Right ventricle myocardium superior (tissue), 1 donor: ENCODE results near the gene SECISBP2L. TPM values are rescaled to one million over a fixed set of nuclear protein-coding genes. Genes with fewer than 3 reads are reported as not detected.
"Not testable (repeated sequence)": the region's sequence is repeated elsewhere in the genome, so short reads cannot be mapped to it uniquely, and the experiment has no call there.

ENCODE experiments used
- ATAC-seq: fragments of 200-7000 bp; cut with Tn5 transposase; one replicate; pipeline ENCODE4 v1.9.1; 2020; ENCODE audit warnings: mild to moderate bottlenecking; ENCODE audit not compliant: poor library complexity
- DNase-seq: peaks from one replicate; pipeline ENCODE4 v3.0.0-alpha.2; 2020
- intact Hi-C: fragments of 100-400 bp; cut with DNase I; formaldehyde crosslinking; loops from one replicate; pipeline ENCODE4 v1.11.2; 2022
- long read RNA-seq: library from polyadenylated mRNA; unstranded; transcript quantifications from one replicate; pipeline ENCODE4 v2.0.0, GENCODE V29; 2021
- total RNA-seq: library from RNA; stranded (reverse); fragmentation: NEBNext Ultra II Directional; extraction: Animal tissue kit (Norgen Biotek cat#: 25700); gene quantifications from one replicate; pipeline ENCODE4 v1.2.1, GENCODE V29; 2021
- donor health status: DM: no; HTN: yes; CAD: no; lungs with severe emphysema.

The SECISBP2L gene, protein sequence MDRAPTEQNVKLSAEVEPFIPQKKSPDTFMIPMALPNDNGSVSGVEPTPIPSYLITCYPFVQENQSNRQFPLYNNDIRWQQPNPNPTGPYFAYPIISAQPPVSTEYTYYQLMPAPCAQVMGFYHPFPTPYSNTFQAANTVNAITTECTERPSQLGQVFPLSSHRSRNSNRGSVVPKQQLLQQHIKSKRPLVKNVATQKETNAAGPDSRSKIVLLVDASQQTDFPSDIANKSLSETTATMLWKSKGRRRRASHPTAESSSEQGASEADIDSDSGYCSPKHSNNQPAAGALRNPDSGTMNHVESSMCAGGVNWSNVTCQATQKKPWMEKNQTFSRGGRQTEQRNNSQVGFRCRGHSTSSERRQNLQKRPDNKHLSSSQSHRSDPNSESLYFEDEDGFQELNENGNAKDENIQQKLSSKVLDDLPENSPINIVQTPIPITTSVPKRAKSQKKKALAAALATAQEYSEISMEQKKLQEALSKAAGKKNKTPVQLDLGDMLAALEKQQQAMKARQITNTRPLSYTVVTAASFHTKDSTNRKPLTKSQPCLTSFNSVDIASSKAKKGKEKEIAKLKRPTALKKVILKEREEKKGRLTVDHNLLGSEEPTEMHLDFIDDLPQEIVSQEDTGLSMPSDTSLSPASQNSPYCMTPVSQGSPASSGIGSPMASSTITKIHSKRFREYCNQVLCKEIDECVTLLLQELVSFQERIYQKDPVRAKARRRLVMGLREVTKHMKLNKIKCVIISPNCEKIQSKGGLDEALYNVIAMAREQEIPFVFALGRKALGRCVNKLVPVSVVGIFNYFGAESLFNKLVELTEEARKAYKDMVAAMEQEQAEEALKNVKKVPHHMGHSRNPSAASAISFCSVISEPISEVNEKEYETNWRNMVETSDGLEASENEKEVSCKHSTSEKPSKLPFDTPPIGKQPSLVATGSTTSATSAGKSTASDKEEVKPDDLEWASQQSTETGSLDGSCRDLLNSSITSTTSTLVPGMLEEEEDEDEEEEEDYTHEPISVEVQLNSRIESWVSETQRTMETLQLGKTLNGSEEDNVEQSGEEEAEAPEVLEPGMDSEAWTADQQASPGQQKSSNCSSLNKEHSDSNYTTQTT
- total RNA-seq, result 34.2 TPM
- long read RNA-seq, full-length matches to known transcripts, result 2 of 5 reads
- long read RNA-seq, partial matches to known transcripts, result 2 of 5 reads
- long read RNA-seq, other reads (novel, unspliced or antisense), result 1 of 5 reads

DNA sequence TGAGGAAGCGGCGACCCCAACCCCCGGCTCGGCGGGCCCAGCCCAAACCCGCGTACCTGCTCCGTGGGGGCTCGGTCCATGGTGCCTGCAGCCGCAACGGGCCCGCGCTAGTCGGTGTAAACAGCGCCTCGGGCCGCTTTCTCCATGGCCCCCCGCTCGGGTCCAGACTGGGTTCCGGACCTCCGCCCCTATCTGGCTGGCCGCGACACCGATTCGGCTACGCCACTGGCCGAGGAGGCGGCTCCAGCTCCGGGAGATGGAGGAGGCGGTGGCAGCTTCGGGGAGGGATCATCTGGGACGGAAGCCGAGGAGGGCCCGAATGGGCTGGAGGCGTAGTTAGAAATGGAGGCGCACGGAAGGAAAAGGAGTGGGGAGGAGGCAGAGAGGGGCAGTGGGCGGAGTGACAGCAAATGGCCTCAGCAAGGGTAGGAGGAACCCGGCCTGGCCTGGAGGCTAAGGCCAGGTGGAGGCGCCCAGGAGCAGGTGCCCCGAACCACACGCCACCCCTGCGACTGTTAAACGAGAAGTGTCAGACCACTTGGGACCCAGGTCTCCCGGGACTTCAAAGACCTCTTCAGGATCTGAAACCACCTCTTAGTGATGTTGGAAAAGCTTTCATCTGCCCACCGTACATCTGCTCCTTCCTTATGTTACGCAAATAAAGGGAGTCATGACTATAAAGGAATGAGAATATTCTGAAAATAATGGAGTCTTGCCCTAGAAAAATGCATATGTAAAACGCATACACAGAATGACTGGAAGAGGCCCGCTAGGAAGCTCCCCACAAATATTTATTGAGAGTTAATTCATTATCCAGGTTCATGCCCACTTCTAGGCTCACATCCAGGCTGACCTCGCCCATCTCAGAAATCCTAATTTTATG, at the start of gene SECISBP2L:
SECISBP2L (minus strand) TSS at position 227 of the 883 bp plus-strand sequence; CDS start at position 80, 147 bp downstream.
- peak; percentile 98 for ATAC-seq
- intact Hi-C loops, result no loop called here

DNA sequence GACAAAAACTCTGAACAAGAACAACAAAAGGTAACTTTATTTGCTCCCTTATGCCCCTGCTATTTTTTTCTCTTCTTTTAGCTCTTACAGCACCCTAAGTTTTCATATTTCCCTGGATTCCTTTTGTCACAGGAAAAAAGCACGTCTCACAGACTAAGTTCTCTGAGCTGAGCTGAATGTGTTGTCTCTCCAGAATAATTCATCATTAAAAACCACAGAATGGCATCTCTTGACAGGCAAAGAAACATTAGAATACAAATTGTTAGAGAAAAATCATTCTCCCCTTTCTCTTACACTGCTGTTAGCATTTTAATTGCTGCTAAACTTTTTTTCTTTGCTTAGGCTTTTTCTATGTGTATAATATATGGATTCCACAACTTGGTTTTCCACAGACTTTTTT, 48.7 kb upstream of the SECISBP2L start:
- no peak for ATAC-seq
- intact Hi-C loops, result no loop called here
- DNase-seq, result no peak

More for the DNA sequence above, at the start of gene SECISBP2L:
- DNase-seq, result peak; percentile 96

DNA sequence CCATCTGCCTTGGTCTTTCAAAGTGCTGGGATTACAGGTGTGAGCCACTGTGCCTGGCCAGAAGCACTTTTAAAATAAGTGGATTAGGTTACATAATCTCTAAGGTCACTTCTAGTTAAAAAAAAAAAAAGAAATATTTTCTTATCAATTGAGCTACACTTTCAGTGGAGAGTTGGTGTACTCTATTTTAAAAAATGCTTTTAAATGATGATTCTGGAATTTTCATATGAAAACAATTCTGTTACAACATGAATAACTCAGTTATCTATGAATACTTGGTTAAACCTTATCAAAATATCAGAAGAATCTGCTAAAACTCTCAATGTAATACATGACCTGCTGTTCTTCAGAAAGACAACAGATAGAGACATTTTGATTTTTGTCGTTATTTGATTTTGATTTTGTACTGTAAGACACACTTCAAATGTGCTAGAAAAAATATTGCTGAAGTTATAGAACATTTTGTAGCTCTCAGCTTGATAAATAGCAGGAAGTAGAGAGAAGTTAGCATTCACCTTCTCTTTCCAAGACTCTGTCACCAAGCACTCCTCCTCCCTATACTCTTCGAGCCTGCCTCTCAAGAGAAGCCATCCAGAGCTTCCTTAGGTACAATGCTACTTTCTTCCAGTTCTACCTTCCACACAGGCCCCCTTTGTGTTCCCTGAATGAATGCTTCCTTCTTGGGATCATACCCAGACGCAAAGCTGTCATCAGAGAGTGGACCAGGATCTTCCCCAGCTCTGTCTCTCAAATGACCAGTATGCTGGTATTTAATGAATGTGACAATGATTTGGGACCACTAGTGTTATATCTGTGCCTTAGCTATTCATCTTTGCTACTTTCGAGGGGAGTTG, 47.2 kb upstream of the SECISBP2L start:
- no peak for DNase-seq
- intact Hi-C loops, result no loop called here
- no peak for ATAC-seq

DNA sequence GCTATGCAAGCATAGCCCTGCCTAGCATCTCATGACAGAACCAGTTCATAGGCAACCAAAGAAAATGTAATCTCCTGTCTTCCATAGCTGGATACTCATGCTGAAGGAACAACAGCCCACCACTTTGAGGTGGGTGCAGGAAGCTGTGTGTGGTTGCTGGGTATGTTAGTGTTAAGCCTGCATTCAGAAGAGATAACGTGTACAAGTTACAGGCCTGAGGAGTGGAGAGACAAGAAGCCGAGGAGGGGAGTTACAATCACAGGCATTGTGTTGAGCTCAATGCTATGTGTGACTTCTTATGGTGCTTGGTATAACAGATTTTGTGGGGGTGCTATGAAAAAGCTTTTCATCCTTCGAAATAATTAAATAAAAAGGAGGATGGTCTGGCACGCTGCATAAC, 42.8 kb upstream of the SECISBP2L start:
- no peak for ATAC-seq
- no peak for DNase-seq
- intact Hi-C loops, result no loop called here

DNA sequence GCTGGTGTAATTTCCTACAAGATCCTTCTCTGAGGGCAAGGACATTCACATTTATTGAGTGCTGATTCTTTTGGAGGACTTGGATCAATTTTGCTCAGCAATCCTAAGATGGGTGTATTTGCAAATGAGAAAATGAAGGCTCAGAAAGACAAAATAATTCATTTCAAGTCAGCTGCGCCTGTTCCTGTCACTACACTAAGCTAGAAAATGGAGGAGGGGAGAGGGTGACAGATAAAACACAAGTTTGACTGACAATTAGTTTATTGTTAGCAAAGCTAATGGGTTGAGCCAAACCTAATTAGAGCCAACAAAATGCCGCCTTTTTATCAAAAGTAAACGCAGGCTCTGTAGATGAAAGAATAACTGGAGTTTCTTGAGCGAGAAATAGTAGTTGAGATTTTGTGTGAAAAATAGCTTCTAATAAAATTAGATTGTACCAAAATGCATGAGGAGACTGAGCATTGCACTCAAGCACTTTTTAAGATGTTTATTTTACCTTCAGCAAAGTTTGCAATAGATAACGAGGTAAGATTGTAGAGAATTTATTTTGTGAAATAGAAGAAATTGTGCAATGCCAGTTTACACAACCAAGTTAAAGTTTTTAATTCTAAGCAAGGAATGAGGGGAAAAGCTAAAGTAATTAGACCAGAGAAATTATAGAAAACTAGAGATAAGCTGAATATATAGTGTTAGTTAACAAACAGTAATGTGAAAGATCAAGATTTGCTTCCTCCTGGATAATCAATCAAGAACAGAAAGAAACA, 39.6 kb upstream of the SECISBP2L start:
- no peak for DNase-seq
- ATAC-seq, result no peak
- intact Hi-C loops, result no loop called here

DNA sequence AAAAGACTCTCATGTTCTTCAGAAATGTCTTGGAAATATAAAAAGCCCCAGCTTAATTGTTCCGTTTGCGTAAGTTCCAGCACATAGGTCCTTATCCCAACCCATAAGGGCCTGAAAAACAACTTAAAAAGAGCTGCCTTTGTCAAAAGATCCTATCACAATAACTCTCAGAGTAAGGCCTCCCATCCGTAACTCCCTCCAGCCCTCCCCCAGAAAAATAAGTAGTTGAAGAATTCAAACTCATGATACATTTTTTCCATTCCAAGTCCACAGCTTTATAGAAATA, 38.0 kb upstream of the SECISBP2L start:
- intact Hi-C loops, result no loop called here
- DNase-seq (no peak), ATAC-seq (no peak)

DNA sequence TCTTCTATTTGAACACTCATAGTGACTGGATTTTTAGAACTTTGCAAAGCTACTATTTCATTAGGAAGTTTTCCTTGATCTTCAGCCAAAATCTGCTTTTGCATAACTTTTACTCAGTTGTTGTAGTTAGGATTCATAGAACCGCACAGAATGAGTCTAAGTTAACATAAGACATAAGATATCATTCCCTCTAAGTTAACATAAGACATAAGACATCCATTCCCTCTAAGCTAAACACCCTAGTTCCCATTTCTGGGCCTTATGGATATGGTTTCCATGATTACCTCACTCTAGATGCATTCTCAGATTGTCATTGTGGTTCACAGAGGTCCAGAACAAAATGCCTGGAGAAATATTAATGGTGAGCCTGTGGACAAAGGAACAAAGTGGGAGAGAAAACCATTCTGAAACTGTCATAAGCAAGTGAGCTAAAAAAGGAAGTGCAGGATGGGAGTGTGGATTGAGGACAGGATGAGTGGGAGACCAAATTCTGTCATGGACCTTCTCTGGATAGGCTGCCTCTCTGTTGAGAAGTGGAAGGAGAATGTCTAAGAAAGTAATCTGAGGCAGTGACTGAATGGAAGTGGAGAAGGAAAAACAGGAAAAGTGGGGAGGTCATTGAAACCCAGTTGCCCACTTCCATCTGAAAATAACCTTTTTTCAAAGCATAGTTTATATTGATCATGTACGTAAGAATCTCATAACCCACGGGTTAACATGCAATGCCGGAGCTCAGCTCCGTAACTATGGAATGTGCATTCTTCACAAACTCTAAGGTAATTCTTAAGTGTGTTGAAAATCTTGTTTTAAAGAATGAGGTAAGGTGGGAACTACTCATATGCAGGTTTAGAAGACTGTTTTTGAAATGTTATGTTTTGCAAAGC, 37.4 kb upstream of the SECISBP2L start:
- intact Hi-C loops, result no loop called here
- no peak for DNase-seq
- no peak for ATAC-seq

DNA sequence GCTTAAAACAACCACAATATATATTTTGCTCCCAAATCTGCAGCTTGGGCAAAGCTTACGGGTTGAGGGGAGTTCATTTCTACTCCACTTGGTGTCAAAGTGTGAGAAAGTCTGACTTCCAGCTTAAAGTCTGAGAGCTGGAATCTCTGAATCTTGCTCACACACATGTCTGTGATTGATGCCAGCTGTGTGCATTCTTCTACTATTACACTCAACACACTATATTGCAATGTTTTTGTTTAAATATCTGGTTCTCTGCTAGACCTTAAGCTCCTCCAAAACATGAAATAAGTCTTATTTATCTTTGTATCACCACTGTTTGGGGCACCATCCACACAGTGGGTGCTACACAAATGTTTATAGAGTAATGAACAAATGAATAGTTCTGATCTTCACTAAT, 36.7 kb upstream of the SECISBP2L start:
- DNase-seq, result no peak
- ATAC-seq, result no peak
- intact Hi-C loops, result no loop called here

DNA sequence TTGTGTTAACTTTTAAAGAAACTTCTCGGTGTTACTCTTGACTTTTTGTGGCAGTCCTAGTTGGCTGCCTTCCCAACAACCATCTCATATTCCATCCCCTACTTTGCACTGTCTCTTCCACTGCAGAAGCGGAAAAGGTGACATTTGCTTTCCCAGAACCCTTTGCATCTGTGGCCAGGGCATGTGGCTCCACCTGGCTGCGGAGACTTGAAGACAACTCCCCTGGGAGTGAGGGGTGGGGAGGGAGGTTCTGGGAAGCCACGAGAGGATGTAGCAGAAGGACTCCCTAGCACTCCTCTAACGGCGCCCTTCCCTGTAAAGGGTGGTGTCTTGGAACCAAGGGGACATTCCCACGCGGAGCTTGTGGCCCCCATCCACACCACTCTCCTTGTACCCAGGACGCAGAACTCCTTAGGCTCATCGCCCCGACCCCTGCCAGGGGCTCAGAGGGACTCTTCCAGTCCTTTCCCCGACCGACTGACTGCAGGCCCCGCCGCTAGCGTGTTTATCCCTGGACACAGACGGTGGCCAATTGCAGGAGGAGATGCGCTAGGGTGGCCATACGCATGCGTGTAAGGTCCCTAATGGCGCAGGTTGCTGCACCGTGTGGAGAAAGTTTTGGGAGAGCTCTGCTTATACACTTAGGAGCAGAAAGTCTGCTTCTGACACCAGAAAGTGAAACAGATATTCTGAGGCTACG, 33.2 kb upstream of the SECISBP2L start:
- DNase-seq, result no peak
- ATAC-seq, result no peak
- intact Hi-C loops, result no loop called here

DNA sequence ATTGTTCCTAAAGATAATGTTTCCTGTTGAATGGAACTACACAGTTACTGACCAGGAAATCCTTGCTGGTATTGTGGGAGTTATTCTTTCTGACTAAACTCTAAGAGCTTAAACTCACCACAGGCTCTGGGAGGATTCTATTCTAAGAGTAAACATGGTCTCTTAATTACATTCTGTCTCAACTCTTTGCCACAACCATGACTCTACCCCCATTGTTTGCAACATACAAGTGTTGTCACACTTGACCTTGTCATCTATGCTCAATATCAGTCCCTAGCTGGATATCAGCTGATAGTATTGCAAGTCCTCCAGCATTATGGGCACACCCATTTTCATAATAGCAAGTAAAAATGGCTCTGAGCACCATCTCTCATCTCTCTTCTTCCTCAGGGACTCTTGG, 29.6 kb upstream of the SECISBP2L start:
- intact Hi-C loops, result no loop called here
- ATAC-seq, result no peak
- DNase-seq, result no peak

DNA sequence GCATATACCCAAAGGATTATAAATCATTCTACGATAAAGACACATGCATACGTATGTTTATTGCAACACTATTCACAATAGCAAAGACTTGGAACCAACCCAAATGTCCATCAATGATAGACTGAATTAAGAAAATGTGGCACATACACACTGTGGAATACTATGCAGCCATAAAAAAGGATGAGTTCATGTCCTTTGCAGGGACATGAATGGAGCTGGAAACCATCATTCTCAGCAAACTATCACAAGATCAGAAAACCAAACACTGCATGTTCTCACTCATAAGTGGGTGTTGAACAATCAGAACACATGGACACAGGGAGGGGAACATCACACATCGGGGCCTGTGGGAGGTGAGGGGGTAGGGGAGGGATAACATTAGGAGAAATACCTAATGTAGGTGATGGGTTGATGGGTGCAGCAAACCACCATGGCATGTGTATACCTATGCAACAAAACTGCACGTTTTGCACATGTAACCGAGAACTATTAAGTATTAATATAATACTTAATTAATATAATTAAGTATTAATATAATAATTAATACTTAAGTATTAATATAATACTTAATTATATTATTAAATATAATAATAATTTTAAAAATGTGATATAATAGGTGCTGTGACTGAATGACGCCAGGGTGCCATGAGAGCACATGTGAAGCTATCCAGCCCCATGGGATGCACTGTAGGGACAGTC, 28.5 kb upstream of the SECISBP2L start:
- intact Hi-C loops, DNase-seq, ATAC-seq: not testable (repeated sequence)

DNA sequence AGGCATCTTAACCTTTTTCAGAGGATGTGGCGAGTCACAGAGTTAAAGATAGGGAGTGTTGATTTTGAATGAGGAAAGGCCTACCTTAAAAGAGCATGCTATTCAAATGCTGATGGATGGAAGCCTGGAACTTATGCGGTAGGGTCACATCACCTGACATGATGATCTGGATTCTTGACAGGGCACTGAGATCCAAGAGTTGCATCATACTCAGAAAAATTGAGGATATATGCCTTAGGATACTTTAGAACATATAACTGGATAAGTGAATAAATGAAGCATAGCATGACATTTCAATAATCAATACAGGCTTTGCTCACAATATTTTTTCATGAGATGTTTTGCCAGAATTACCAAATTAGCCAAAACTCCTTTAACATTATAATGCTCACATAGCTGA, 20.1 kb upstream of the SECISBP2L start:
- intact Hi-C loops, result no loop called here
- ATAC-seq, result no peak

DNA sequence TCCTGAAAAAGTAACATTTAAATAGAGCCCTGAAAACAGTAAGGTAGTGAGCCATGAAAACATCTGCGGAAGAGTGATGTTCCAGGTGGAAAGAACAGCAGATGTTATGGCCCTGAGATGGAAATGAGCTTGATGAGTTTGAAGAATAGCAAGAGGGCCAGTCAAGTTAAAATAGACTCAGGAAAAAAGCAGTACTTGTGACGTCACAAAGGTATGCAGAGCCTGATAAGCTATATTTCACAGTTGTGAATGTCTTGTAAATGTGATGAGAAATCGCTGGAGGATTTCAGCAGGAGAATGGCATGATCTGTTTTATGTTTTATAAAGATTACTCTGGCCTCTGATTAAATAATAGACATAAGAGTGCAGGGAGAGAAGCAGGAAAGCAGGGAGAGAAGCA, 18.6 kb upstream of the SECISBP2L start:
- ATAC-seq, result no peak
- intact Hi-C loops, result no loop called here
- no peak for DNase-seq

More for the DNA sequence above, 20.1 kb upstream of the SECISBP2L start:
- no peak for DNase-seq

DNA sequence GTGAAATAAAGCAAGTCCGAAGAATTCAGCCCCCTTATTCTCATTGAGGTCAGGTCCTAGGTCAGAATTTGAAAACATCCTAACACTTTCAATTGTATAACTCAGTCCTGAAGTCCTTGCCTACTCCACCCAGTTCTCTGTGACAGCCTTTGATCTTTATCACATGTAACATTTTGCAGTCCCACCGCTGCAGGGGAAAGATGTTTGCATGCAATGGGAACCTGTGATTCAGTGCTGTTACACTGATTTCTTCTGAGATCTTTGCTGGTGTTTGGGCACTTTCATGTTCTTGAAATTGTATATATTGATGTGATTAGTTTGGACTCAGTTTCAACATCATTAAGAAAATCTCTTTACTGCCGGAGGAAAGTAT, 18.0 kb upstream of the SECISBP2L start:
- ATAC-seq, result no peak
- DNase-seq, result no peak

More for the DNA sequence above, 18.0 kb upstream of the SECISBP2L start:
- intact Hi-C loops, result no loop called here
